ENCODE measurements around the gene PLA2G10. TPM values are rescaled to one million over a fixed set of nuclear protein-coding genes. Genes with fewer than 3 reads are reported as not detected.
"Not testable (repeated sequence)": the region's sequence is repeated elsewhere in the genome, so short reads cannot be mapped to it uniquely, and the experiment has no call there.

Gene PLA2G10
- 7.0 TPM for total RNA-seq

GRCh38 chr16:14694129-14694528, at the start of gene PLA2G10:
TSS of gene PLA2G10 (minus strand) at chr16:14694308. CDS start at chr16:14694229, 79 bp downstream.
- not testable (repeated sequence) for DNase-seq (ENCODE audit: low spot score)

- DNase-seq (ENCODE audit: low spot score), result not testable (repeated sequence)
These were observed 48.4 kb upstream of the PLA2G10 start, which contains the start of gene NPIPA2 for GRCh38 chr16:14742273-14743128. TSS of gene NPIPA2 (plus strand) at chr16:14742533. CDS start at chr16:14748066, 5,533 bp downstream.

- DNase-seq (ENCODE audit: low spot score), result not testable (repeated sequence)
These were observed 47.7 kb upstream of the PLA2G10 start for GRCh38 chr16:14741794-14742193.

GRCh38 chr16:14740832-14741385, 46.8 kb upstream of the PLA2G10 start:
- not testable (repeated sequence) for DNase-seq (ENCODE audit: low spot score)

- not testable (repeated sequence) for DNase-seq (ENCODE audit: low spot score)
These were observed 39.1 kb upstream of the PLA2G10 start for GRCh38 chr16:14733233-14733632.

- DNase-seq (ENCODE audit: low spot score), result not testable (repeated sequence)
These were observed 9.3 kb upstream of the PLA2G10 start, which contains the start of gene NPIPA3 for GRCh38 chr16:14703156-14704011. TSS of gene NPIPA3 (plus strand) at chr16:14703411. CDS start at chr16:14708944, 5,533 bp downstream.

GRCh38 chr16:14702672-14703071, 8.6 kb upstream of the PLA2G10 start:
- DNase-seq (ENCODE audit: low spot score), result not testable (repeated sequence)

- not testable (repeated sequence) for DNase-seq (ENCODE audit: low spot score)
These were observed 7.8 kb upstream of the PLA2G10 start for GRCh38 chr16:14701859-14702258.

GRCh38 chr16:14685870-14686793, 8.0 kb downstream of the PLA2G10 start:
- DNase-seq (ENCODE audit: low spot score), result not testable (repeated sequence)

- no peak for DNase-seq (ENCODE audit: low spot score)
These were observed 12.0 kb downstream of the PLA2G10 start for GRCh38 chr16:14682121-14682520.

- no peak for DNase-seq (ENCODE audit: low spot score)
These were observed 13.0 kb downstream of the PLA2G10 start for GRCh38 chr16:14681115-14681514.

GRCh38 chr16:14680396-14680795, 13.7 kb downstream of the PLA2G10 start:
- not testable (repeated sequence) for DNase-seq (ENCODE audit: low spot score)

- DNase-seq (ENCODE audit: low spot score), result no peak
These were observed 15.2 kb downstream of the PLA2G10 start for GRCh38 chr16:14678748-14679497.

- no peak for DNase-seq (ENCODE audit: low spot score)
These were observed 16.5 kb downstream of the PLA2G10 start for GRCh38 chr16:14677627-14678026.

- DNase-seq (ENCODE audit: low spot score), result no peak
These were observed 17.5 kb downstream of the PLA2G10 start for GRCh38 chr16:14676633-14677032.

GRCh38 chr16:14672403-14672971, 21.6 kb downstream of the PLA2G10 start:
- DNase-seq (ENCODE audit: low spot score), result peak; percentile 36

GRCh38 chr16:14669776-14670175, 24.3 kb downstream of the PLA2G10 start:
- DNase-seq (ENCODE audit: low spot score), result peak; percentile 93

- DNase-seq (ENCODE audit: low spot score), result no peak
These were observed 25.4 kb downstream of the PLA2G10 start for GRCh38 chr16:14668556-14669223.

Measured in mucosa of gallbladder (tissue), 1 donor.